SK-N-MC (cell line): ENCODE measurements around the gene ZNF865.

Experiments
- EZH2 ChIP-seq: fragments of 200-600 bp; sonication (generic); IDR thresholded peaks from one replicate; pipeline ENCODE4 v1.6.1; 2017; ENCODE audit warnings: antibody characterized with exemption
- POLR2AphosphoS5 ChIP-seq: IDR thresholded peaks from 2 replicates; pipeline ENCODE4 v1.6.1; 2012; ENCODE audit warnings: mild to moderate bottlenecking, low read depth, low read length, borderline replicate concordance

DNA sequence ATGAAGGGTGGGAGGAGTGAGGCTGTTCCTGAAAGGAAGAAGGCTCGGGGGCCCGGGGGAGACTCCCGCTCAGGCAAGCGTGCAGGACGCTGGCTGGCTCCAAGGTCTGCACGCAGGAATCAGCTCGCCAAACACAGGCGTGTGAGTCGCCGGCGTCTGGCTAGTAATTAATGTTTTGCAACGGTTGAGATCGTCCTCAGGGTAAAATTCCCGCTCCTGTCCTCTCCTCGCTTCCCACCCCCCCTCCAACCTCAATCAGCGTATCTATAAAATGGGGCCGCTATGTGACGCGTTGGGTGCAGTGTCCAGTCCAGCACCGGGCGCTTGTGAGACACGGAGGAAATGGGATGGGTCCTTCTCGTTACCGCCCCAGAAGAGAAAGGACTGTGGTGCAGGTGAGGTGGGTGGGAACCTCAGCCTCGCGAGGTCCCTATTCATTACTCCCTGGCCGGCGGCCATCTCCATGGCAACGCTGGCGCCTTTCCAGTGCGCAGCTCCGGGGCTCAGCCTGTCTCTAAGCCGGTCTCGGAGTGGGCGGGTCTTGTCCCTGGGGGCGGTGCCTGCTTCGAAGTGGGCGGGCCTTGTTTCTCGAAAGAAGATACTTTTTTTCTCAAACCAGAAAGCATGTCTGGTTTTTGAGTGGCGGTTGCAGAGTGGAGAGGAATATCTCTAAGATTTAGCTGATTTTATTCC is 18.3 kb upstream of the ZNF865 start:
- peak; percentile 54 for TF ChIP-seq POLR2AphosphoS5
- no peak for TF ChIP-seq EZH2
